Measurements from ENCODE around the gene DEDD2.

- no peak for TF ChIP-seq CTCF (IDR thresholded peaks at IDR 0.05)
- no peak for TF ChIP-seq POLR2A (IDR thresholded peaks at IDR 0.05)
Observed at GRCh38 chr19:42185277-42185676, 32.2 kb downstream of the DEDD2 start.
